NOMO-1 (cell line): ENCODE measurements around the gene TMEM39B.
A peak's percentile ranks its signal among the peaks of the same experiment; 100 is the strongest.

Experiments
- DNase-seq, 2 experiments: peaks; one replicate each; lab custom pipeline; 2025; ENCODE audit not compliant: unreplicated experiment in 2 of 2; lab: John Stamatoyannopoulos, UW

Gene TMEM39B

DNA sequence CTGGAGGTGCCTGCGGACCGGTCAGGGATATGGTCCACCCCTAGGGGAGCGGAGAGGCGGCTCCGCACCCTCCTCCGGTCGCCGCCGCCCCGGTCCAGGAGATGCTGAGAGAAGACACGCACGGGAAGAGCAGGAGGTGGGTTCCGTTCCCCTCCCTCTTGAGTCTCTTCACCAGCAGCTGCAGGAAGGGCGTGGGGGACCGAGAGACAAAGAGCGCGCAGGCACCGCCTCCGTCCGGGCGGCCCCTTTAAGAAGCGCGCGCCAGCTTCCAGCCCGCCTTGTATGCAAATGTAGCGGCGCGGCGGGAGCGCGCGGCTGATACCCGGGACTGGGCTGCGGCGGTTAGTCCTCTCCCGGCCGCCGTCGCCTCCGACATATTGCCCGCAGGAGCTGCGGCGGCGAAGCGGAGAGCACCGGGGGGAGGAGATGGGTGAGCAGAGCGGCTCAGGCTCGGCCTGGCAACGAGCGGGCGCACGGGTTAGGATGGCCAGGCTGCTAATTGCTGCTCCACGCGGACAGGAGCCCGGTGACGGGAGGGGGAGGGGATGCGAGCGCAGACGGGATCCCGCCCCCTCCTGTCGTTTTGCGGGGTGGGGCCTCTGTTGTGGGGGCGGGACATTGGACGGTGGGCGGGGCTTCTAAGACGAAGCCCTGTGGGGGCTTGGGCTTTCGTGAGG is at the start of gene TMEM39B:
TSS of gene TMEM39B (plus strand) at position 318 of the 677 bp plus-strand sequence. CDS start at position 427, 109 bp downstream.
- peak; percentile 95 to 97 for DNase-seq

DNA sequence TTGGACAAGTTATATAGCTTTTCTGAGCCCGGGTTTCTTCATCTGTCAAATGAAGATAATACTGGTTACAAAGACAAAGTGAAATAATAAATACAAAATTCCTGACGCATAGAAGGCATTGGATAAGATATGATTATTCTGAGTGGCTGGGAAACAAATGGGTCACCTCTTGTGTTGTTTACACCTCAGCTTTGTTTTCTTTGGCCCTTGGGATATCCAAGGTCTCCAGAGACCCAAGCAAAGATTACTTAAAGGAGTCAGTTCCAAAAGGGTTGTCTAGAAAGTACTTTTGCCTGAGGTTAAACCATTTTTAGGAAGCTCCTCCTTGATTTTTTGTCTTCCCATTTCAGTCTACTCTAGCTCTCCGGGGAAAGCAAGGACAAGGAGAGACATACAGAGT is 49.4 kb upstream of the TMEM39B start:
- DNase-seq, result no peak

DNA sequence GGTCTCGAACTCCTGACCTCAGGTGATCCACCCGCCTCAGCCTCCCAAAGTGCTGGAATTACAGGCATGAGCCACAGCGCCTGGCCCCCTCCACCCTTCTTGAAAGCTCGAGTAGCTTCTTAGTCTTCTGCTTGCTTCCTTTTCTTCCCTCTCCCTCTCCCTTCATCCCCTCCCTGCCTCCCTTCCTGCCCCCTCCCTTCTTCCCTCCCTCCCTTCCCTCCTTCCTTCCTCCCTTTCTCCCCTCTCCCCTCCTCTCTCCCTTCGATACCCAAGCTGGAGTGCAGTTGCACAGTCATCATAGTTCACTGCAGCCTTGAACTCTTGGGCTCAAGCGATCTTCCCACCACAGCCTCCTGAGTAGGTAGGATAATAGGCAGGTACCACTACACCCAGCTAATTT is 47.2 kb upstream of the TMEM39B start:
- DNase-seq, result no peak

DNA sequence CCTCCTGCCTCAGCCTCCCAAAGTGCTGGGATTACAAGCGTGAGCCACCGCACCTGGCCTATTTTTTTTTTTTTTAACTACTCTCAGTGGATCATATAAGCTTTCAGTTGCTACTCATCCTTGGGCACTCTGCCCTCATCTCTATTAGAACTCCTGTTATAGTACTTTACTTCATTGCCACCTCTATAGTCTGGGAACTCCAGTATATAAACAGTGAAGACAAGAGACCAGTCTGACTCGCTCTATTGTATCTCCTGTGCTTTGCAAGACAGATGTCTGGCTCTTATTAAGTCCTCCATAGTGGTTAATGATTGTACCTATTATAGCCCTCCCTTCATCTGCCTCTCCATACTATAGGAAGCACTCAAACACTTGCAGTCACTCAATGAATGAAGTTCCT is 44.0 kb upstream of the TMEM39B start:
- no peak for DNase-seq

DNA sequence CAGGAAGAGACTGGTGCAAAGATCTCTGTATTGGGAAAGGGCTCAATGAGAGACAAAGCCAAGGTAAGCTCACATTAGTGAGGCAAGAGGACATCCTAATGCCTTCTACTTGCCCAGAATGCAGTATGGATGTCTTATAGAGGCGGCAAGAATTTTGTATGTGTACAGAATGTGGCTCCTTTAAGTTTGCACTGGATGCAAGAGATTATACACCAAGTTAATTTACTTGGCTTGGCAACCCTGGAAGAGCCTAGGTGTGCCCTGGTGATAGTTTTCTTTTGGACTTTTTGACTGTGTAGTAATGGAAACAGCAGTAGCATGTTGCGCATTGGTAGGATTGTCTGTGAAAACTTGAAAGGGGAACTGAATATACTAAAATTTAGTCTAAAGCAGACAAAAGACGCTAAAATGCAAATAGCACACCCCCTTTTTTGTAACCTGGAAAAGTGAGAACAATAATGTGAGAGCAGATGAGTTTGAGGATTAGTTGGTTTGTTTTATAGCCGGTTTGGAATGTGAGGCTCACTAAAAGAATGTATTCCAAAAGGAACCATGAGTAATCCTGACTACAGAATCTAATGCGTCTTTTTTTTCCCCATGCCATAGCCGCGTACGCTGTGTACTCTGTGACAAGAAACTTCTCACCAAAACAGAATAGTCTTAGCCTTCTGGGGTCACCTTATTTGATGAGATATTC is 41.0 kb upstream of the TMEM39B start:
- no peak for DNase-seq

DNA sequence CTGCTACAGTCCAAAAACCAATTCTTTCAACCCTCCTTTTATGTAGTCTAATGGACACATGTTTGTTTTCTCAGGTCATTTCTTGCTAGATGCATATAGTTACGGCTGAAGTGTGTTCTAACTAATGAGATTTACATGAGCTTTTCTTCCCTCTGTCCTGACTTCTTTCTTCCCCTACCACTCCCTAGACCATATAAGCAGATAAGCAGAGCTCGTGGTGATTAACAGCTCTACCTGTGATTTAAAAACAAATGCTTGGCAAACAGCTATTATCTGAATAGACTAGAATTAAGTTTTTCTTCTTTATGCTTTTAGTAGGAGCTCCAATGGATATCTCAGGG is 40.5 kb upstream of the TMEM39B start:
- DNase-seq, result no peak

DNA sequence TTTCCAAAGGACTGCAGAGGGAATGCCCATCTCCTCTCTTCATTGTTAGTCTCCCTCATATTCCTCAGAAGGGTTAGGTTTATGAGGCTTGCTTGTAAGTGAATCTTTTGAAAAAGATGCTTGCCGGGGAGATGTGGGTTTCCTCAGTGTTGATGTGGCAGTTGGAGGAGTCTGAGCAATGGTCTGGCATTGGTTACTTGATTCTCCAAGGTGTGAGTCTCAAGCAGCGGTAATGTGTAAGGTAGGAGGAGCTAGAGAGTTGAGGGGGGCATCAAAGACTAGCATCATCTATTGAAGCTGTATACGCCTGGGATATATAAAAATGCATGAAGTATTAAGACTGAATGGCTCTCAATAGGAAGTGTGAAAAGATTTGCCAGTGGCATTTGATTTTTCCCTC is 37.6 kb upstream of the TMEM39B start:
- DNase-seq, result no peak

DNA sequence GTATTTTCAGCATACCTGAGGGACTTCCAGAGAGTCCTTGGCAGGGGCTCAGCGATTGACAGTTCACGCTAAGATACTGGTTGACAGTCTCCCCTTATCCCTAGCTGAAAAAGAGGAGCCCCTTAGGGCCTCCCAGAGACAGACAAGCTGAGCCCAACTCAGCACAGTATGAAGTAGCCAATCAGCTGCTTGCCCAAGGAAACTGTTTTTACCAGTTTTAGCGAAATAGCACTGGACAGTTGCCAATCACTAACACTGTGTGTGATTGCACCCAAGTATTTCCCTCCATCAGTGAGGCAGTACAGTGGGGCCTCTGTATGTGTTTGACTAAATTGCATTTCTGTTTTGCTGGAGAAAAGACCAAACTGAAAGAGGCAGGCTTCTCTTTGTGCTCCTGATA is 32.0 kb upstream of the TMEM39B start:
- no peak for DNase-seq

DNA sequence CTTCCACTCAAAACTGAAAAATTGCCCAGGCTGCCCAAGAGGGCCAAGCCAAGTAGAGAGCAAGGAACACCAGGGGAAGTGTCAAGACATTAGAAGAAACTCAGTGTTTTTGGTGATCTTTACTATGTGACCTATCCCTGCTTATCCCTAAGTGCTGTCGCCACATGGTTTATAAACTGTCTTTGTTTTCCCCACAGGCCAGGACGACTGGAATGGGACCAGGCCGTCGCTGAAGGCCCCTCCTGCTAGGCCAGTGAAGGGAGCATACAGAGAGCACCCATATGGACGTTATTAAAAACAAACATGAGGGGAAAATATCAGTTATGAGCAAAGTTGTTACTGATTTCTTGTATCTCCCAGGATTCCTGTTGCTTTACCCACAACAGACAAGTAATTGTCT is 30.4 kb upstream of the TMEM39B start:
- no peak for DNase-seq

DNA sequence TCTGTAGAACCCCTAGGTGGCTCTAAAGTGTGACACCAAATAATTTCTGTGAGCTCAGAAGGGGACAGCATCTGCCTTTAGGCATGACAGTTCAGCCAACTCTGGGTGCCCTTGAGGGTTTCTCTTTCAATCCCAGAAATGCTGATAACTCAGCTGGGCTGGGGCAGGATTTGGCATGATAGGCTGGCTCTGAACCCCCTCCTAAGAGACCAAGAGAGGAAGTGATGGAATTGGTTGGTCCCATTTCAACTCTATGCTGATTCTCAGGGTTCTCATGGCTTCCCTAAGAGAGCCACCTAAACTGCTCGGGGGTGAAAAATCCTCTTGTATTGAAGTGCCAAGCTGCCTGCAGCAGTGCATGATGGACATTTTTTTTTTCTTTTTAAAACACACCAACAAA is 28.5 kb upstream of the TMEM39B start:
- no peak for DNase-seq

DNA sequence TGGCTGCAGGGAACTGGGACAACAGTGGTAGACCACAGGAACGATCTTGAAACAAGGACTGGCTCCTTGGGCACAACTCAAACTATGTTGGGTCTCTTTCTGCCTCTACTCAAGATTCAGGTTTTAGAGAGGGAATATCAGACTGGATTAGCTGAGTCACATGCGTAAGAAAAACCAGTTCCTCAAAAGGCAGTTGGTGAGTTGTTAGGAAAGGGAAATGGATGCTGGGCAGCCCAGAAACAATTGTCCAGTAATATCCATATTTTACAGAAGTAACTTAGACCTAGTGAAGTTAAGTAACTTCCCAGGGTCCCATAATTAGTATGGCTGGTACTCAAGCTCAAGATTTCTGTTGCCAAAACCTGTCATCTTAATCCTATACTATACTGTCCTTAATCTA is 27.0 kb upstream of the TMEM39B start:
- peak; percentile 37 to 70 for DNase-seq

DNA sequence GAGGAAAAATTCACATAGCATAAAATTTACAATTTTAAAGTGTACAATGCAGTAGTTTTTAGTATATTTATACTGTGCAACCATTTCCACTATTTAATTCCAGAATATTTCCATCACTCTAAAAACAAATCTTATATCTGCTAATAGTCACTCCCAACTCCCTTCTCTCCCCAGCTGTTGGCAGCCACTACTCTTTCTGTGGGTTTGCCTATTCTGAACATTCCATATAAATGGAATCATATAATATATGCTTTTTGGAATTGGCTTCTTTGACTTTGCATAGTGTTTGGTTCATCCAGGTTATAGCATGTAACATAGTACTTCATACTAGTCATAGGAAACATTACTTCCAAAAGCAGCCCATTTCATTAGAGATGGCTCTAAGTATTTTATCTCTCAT is 25.0 kb upstream of the TMEM39B start:
- no peak for DNase-seq

DNA sequence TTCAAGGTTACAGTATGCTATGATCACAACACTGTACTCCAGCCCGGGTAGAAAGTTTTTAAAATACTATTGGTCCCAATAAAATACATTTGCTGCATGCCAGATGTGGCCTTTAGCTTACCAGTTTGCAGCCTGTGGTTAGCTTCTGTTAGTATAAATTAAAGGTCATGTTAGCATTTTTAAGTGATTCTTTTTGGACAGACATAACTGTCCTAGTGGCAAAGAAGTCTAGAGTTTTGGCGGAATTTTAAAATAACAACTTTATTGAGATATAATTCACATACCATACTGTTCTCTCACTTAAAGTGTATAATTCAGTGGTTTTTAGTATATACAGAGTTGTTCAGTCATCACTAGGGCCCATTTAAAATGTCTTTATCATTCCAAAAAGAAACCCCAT is 24.3 kb upstream of the TMEM39B start:
- DNase-seq, result no peak

DNA sequence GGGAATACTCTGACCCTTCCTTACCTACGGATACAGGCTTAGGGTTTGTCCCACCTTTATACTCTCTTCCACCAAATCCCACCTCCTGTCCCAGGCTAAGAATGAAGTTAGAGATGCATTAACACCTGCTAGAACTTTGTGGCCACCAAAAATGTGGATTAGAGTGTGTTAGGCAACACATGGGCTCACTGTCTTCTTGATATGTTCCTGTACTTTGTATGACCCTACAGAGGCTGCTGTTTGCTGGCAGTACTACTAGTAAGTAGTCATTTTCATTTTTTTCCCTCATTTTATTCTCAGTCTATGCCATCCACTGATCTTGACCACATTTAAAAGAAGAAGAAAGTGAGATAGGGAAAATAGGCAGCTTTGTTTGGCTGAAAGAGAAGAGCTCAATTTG is 21.0 kb upstream of the TMEM39B start:
- DNase-seq, result no peak

DNA sequence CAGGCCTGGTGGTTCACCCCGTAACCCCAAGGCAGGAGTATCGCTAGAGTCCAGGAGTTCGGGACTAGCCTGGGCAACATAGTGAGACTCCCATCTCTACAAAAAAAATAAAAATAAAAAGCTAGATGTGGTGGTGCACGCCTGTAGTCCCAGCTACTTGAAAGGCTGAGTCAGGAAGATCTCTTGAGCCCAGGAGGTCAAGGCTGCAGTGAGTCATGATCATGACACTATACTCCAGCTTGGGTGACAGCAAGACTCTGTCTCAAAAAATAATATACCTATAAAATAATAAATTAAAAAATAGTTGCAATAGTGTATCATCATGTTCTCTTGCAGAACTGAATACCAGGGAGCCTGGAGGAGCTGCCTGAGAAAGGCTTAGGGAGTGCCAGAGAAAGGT is 19.9 kb upstream of the TMEM39B start:
- DNase-seq, result no peak

DNA sequence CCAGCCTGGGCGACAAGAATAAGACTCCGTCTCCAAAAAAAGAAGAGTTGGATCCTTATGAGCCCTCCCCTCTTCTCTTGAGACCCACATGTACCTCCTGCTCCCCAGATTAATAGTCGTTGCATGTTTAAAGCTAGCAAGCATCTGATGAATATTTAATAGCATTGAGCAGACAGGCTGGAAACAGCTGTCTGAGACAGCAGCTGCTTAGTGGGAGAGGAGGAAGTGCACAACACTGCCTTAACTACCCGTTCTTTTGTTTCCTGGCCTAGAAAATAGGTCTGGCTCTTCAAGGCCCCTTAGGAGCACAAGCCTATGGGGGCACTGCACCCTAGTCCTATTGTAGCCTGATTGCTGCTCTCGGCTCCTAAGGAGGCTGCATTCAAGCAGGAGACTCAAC is 17.3 kb upstream of the TMEM39B start:
- DNase-seq, result no peak

DNA sequence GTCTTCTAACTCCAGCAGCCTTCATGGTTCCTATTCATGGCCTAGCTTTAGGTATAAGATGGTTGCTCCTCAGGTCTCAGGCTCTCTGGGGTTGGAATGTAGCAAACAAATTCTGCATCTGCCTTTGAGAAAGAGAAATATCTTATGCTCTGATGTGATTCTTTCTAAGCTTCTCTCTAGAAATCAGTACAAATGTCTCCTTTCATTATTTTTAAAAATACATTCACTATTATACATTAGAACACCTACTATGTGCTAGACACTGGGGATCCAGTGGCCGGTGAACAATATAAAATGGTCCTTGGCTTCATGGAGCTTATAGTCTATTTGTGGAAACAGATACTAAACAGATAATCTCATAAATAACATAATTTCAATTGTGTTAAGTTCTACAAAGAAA is 16.1 kb upstream of the TMEM39B start:
- DNase-seq, result no peak

DNA sequence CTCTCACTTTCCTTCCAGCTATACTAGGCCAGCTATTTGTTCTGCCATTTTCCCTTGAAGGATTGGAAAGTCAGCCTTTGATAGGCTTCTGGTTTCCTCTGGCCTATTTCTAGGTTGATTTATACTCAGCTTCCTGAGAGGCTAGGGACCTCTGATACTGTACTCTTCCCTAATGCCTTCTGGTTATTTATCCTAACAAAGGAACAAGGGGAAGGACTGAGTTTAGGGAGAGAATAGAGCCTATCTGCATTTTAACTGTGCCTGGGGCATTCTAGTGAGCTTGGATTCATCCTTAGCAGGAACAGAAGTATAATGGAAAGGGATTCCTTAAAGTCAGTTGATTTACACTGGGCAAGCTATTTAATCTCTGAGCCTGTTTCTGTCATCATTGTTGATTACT is 11.8 kb upstream of the TMEM39B start:
- no peak for DNase-seq

DNA sequence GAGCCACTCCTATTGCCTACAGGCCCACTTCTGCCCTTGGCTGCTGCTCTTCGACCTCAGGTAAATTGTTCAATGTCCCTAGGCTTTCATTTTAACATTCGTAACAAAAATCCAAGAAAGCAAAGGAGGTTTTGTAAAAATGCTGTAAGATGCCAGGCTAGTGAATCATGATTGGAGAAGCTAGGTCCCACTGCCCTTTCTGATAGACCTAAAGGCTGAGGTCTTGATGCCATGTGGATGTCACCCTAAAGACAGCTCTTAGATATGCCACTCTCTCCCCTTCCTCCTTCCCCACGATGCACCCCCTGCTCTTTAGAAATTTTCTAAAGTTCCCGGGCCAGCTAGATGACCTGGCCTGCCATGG is 9.9 kb upstream of the TMEM39B start:
- no peak for DNase-seq

DNA sequence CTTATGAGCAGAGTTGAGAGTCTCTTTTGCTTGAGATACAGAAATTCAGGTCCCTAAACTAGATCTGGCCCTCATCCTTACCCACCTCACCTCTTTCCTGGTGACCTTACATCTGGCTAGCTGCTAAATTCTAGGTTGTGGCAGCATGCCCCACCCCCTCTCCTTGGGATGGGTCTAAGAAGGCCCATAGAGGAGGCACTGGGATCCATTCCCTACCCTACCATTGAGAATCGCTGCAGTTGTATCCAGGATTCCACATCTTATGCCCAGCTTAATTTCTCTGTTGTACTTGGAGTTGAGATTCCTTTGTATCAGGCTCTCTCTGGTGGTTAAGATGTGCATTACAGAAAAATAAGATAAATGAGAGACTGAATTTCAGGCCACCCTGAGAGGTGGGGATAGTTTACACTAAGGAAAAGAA is 9.5 kb upstream of the TMEM39B start:
- peak; percentile 13 to 57 for DNase-seq

DNA sequence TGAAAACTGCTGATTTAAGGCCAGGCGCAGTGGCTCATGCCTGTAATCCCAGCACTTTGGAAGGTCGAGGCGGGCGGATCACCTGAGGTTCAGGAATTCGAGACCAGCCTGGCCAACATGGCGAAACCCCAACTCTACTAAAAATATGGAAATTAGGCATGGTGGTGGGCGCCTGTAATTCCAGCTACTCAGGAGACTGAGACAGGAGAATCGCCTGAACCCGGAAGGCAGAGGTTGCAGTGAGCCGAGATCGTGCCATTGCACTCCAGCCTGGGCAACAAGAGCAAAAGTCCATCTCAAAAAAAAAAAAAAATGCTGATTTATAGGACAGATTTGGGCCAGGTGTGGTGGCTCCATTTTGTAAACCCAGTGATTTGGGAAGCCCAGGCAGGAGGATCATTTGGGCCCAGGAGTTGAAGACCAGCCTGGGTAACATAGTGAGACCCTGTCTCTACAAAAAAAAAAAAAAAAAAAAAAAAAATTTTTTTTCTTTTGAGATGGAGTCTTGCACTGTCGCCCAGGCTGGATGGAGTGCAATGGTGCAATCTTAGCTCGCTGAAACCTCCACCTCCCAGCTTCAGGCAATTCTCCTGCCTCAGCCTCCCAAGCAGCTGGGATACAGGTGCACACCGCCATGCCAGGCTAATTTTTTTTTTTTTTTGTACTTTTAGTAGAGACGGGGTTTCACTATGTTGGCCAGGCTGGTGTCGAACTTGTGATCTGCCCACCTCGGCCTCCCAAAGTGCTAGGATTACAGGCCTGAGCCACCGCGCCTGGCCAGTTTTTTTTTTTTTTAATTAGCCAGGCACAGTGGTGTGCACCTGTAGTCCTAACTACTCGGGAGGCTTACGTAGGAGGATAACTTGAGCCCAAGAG is 6.9 kb upstream of the TMEM39B start:
- DNase-seq, result peak in 1 of 2 experiments; percentile 10

DNA sequence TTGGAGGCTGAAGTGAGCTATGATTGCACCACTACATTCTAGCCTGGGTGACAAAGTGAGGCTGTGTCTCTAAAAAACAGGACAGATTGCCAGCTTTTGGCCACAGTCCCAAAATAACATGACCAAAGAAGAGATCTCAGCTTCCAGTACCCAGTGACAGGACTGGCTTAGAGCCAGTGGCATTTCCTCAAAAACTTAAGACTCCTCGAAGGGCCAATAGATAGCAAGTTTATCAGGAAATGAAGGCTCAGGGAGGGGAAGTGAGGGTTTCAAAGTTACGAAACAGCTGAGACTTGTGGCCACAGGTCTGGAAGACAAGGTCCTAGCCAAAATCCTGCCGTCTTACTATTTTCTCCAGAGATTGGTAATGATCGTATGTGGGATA is 6.3 kb upstream of the TMEM39B start:
- peak; percentile 91 to 98 for DNase-seq
